NCI-H128 (cell line): Measurements from ENCODE around the gene IKZF3.
"Not testable (repeated sequence)": the region's sequence is repeated elsewhere in the genome, so short reads cannot be mapped to it uniquely, and the experiment has no call there.

Experiments
- DNase-seq: peaks from one replicate; lab custom pipeline; 2025; ENCODE audit not compliant: unreplicated experiment; lab: John Stamatoyannopoulos, UW

Gene IKZF3

GRCh38 chr17:39782481-39782880 is 81.6 kb downstream of the IKZF3 start:
- no peak for DNase-seq

- DNase-seq, result no peak
These were observed 82.3 kb downstream of the IKZF3 start for GRCh38 chr17:39781861-39782213.

DNA sequence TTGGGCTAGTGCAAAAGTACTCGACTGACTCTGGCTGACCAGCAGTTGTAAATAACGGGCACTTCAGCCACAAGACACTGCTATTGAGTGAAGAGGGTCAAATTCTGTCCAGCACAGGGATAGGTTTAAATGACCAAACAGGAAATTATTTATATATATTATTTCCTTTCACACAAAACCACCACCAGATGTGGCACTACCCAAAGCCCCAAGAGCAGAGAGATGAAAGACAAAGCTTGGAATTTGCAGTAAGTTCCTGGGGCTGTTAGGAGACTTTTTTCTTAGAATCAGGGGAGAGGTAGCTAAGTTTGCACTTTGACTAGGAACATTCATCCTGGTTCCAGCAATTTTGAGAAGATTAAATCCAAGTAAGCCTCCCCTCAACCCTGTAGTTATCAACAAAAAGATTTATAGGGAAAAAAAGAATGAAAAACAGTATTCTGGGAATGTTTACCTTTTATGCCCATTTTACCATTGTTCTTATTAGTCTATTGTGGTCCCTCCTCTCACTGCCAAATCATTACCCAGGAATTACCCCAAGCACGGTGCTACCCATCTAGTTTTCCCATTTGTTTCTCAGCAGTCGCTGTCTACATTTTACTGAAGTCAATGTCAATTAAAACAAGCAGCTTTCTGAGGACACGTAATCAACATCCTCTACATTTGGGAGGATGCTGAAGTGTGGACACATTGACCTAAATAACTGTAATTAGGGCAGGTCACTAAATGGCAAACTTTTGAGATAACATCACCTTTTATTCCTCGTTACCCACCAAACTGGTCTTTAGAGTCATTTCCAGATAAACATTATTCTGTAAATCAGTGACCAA is 82.9 kb downstream of the IKZF3 start:
- DNase-seq, result no peak

- DNase-seq, result no peak
These were observed 86.4 kb downstream of the IKZF3 start for GRCh38 chr17:39777534-39778365.

- no peak for DNase-seq
These were observed 87.9 kb downstream of the IKZF3 start for GRCh38 chr17:39776252-39776651.

DNA sequence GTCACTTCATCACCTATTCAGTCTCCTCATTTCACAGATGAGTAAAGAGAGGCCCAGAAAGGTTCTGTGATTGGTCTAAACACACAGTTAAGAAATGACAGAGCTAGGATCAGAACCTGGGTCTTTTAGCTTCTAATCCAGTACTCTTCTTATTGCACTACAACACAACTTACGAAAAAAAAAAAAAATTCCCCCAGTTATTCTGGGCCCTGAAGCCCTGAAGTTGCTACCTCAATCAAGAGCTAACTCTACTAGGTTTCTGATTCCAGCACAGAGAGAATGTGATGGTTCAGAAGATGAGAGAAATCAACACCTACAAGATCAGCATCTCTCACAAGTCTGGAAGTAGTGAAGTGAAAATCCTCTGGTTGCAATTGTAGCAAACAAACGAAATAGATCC is 89.1 kb downstream of the IKZF3 start:
- DNase-seq, result no peak

DNA sequence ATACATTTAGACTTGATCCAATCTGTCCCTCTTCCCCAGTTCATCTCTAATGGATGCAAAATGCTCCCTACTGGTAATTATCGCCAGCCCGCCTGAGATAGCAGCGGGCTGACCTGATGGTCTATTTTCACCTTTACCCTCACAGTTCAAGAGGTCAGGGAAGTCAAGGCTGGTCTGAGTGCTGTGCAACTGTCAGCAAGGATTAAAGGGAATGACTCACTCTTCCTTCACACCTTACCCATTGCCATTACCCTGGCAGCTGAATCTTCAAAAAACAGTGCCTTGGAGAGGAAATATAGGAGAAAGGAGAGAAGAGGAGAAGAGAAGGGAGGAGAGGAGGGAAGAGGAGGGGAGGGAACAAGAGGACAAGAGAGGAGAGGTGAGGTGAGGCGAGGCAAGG is 90.1 kb downstream of the IKZF3 start:
- no peak for DNase-seq

GRCh38 chr17:39772987-39773934 is 90.9 kb downstream of the IKZF3 start:
- DNase-seq, result no peak

GRCh38 chr17:39772415-39772814 is 91.7 kb downstream of the IKZF3 start:
- no peak for DNase-seq

- peak; percentile 10 for DNase-seq
These were observed 94.0 kb downstream of the IKZF3 start for GRCh38 chr17:39769974-39770587.

DNA sequence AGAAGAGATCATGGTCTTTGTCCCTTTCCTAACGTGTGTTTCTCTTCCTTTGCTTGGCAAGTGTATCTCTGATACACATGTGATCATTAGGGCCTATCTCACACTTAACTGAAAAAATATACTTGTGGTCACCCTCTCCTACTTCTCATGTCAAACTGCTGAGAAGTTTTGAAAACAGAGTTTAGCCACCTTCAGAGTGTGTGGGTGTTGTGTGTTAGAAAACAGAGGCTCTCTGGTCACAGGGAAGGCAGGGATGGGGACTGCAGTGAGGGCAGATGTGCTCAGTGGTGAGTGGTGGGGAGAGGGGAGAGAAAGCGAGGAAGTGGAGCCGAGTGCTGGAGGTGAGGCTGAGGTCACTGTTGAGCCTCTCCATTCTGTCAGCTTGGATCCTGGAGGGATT is 97.0 kb downstream of the IKZF3 start:
- DNase-seq, result no peak

- DNase-seq, result no peak
These were observed 98.3 kb downstream of the IKZF3 start for GRCh38 chr17:39765766-39766165.

DNA sequence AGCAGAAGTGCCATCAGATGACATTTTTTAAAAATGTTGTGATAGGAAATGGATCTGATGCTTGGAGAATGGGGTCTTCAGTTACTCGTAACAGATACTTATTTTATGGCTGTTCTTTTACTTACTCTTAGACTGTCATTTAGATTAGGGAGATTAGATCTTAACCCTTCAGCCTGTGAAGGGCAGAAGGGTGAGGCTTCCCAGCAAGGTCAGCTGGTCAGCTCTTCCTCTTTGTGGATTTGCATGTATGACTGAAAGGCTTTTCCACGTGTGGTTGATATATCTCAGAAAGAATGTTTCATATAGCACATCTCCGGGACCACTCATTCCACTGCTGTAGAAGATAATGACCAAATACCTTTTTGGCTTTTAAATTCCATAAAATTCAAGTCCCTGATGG is 98.9 kb downstream of the IKZF3 start:
- no peak for DNase-seq

DNA sequence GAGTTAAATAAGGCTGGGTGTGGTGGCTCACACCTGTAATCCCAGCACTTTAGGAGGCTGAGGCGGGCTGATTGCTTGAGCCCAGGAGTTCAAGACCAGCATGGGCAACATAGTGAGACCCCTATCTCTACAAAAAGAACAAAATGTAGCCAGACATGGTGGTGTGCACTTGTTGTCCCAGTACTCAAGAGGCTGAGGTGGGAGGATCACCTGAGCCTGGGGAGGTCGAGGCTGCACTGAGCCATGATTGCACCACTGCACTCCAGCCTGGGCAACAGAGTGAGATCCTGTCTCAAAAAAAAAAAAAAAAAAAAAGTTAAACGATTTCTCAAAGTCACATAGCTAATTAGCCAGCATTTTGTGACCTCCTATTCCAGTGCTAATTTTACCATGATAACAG is 99.9 kb downstream of the IKZF3 start:
- DNase-seq, result not testable (repeated sequence)

GRCh38 chr17:39763051-39763820 is 100.9 kb downstream of the IKZF3 start:
- DNase-seq, result no peak

DNA sequence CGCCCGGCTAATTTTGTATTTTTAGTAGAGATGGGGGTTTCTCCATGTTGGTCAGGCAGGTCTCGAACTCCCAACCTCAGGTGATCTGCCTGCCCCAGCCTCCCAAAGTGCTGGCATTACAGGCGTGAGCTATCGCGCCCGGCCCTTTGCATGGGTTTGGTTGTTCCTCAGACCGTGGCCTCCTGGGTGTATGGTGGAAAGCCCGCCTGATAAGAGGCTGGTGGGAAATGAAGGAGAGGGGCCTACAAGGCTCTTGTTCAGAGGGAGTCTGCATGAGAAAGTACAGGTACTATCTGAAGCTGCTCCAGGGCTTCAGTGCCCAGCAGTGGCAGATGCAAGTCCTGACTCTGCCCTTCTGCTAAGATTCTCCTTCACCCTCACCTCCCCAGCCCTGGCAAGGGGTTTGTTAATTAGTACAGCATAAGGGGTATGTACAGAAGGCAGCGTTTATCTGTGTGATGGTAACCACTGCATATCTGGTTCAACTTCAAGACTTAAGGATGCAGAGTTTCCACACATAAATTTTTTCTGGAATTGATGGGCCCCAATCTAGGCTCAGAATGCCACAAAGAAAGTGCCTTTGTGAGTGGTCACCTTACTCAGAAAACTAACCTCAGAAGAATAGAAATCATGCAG is 102.1 kb downstream of the IKZF3 start:
- DNase-seq, result no peak

GRCh38 chr17:39759204-39759603 is 104.9 kb downstream of the IKZF3 start:
- DNase-seq, result no peak

GRCh38 chr17:39757931-39758873 is 105.9 kb downstream of the IKZF3 start:
- DNase-seq, result no peak
